DMS114 treated with DMSO at 0.1 percent for 48 hours (cell line): ENCODE measurements around the gene RABGAP1L.
A peak's percentile ranks its signal among the peaks of the same experiment; 100 is the strongest.
"Not testable (repeated sequence)": the region's sequence is repeated elsewhere in the genome, so short reads cannot be mapped to it uniquely, and the experiment has no call there.

Experiments used
- DNase-seq: peaks from one replicate; lab custom pipeline; 2025; ENCODE audit not compliant: unreplicated experiment; lab: John Stamatoyannopoulos, UW

RABGAP1L gene

DNA sequence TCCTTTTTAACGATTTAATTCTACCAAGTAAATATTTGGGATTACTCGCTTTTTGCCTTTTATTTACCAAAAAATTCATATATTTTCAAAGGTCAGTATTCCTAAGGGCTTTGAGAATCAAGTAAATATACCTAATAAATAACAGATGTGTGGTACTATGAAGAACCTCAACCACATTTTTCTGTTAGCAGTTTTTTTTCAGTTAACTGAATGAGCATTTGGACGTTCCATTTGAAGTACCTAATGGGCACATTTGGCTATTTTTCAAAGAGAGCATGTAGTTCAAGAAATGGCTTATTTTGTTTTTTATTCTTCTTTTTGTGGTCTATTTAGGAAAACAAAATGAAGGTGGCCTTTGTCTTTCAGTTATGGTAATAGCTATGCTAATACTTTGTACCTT, 541.5 kb downstream of the RABGAP1L start:
- no peak for DNase-seq

DNA sequence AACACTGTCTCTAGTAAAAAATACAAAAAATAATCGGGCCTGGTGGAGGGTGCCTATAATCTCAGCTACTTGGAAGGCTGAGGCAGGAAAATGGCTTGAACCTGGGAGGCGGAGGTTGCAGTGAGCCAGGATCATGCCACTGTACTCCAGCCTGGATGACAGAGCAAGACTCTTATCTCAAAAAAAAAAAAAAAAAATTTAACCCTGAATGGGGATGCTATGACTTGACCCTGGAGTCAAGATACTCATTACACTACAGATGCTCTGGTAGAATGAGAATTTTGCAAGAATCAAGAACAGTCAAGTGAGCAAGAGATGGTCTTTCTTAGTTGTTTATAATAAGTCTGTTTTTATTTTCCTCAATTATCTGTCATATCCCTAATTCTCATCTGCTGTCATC, 542.2 kb downstream of the RABGAP1L start:
- DNase-seq: no peak

DNA sequence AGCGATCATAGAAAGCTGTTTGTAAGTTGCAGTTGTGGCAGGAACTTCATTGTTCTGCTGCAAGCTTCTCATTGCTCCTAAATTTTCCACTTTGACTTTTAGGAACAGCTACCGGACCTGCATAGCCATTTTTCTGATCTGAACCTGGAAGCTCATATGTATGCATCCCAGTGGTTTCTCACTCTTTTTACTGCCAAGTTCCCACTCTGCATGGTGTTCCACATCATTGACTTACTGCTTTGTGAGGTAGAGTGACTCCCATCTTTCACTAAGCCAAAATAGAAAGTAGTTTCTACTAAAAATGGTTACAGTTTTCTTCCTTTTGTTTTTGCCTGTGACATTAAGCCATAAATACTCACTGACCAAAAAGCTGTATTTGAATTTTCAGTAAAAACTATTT, 542.7 kb downstream of the RABGAP1L start:
- DNase-seq: no peak

DNA sequence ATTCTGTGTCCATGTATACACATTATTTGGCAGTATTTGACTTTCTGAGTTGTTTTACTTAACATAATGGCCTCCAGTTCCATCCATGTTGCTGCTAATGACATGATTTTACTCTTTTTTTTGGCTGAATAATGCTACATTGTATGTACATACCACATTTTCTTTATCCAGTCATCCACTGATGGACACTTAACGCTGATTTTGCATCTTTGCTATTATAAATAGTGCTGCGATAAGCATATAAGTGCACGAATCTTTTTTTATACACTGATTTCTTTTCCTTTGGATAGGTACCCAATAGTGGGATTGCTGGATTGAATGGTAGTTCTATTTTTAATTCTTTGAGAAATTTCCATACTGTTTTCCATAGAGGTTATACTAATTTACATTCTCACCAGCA, 544.0 kb downstream of the RABGAP1L start:
- no peak for DNase-seq

DNA sequence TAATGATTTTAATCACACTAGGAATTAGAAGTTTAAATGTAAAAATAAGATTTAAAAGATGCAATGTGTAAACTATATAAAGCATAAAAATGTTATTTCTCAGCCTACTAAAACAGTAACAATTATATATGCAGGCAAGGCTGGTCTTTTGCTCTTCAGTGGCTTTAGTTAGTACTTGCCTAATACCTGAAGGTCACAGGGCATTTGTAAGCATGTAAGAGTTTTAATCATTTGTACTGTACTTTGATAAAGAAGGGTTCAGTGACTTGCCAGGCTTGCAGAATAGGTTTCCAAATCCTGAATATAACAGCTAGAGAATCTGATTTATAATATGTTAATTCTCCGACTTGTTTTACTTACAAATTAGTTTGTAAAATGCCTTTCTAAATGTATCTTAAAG, 545.0 kb downstream of the RABGAP1L start:
- DNase-seq: no peak

DNA sequence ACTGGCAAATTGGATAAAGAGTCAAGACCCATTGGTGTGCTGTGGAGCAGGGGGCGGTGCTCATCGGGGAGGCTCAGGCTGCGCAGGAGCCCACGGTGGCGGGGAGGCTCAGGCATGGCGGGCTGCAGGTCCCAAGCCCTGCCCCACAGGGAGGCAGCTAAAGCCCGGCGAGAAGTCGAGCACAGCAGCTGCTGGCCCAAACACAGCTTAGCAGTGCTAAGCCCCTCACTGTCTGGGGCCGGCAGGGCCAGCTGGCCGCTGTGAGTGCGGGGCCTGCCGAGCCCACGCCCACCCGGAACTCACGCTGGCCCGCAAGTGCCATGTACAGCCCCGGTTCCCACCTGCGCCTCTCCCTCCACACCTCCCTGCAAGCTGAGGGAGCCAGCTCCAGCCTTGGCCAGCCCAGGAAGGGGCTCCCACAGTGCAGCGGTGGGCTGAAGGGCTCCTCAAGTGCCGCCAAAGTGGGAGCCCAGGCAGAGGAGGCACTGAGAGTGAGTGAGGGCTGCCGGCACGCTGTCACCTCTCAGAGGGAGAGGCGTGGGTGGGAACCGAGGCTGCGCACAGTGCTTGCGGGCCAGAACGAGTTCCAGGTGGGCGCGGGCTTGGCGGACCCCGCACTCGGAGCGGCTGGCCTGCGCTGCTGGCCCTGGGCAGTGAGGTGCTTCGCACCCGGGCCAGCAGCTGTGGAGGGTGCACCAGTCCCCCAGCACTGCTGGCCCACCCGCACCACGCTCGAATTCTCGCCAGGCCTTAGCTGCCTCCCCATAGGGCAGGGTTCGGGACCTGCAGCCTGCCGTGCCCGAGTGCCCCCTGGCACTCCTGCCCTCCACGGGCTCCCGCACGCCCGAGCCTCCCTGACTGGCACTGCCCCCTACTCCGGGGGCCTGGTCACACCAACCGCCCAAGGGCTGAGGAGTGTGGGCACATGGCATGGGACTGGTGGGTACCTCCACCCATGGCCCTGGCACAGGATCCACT, 551.8 kb downstream of the RABGAP1L start:
- no peak for DNase-seq

DNA sequence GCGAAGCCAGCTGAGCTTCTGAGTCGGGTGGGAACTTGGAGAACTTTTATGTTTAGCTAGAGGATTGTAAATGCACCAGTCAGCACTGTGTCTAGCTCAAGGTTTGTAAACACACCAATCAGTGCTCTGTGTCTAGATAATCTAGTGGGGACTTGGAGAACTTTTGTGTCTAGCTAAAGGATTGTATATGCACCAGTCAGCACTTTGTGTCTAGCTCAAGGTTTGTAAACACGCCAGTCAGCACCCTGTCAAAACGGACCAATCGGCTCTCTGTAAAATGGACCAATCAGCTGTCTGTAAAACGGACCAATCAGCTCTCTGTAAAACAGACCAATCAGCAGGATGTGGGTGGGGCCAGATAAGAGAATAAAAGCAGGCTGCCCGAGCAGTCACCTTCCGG, 552.5 kb downstream of the RABGAP1L start:
- DNase-seq: not testable (repeated sequence)

DNA sequence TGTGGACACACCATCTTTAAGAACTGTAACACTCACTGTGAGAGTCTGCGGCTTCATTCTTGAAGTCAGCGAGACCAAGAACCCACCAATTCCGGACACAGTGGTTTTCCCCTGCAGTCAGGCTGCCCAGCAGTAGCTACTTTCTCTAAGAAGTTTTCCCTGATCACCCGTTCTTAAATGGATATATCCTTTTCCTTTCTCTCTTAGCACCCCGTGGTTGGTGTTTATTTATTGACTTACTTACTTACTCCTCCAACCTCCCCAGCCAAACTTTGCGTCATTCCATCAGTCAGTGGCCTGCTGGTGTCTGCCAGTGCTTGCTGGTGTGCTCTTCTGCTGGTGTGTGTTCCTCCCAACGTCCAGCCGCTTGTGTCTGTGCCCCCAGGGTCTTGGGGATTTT, 553.2 kb downstream of the RABGAP1L start:
- no peak for DNase-seq

DNA sequence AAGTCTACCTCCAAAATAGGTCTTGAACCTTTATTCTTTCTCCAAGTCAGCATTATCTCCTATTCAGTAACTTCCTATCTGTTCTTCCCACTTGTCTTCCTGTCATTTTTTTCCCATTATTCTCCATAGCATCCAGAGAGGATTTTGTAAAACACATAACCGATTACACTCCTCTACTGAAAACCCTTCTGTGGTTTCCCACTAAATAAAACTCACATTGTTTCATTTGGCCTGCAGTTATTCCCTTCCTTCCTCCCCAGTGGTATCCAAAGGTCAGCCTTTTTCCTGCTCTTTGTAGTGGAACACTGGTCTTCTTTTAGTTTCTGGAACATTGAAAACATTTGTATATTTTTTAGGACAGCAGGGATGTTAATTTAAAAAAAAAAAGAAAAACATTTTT, 554.5 kb downstream of the RABGAP1L start:
- DNase-seq: no peak

DNA sequence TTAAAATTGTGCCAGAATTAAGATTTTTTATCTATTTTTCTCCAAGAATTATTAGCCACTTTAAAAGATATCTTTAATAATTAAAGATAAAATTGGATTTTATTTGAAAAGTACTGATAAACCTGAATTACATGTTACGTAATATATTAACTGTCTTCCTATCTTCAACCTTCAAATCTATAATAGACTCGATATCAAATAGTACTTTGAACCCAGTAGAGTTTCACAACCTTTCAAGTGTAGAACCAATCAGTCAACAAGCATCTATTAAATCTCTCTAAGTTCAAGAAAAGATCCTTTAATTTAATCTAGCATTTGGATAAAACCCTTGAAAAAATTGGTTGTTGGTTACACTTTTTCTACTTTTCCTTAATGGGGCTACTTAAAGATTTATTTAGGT, 559.9 kb downstream of the RABGAP1L start:
- no peak for DNase-seq

DNA sequence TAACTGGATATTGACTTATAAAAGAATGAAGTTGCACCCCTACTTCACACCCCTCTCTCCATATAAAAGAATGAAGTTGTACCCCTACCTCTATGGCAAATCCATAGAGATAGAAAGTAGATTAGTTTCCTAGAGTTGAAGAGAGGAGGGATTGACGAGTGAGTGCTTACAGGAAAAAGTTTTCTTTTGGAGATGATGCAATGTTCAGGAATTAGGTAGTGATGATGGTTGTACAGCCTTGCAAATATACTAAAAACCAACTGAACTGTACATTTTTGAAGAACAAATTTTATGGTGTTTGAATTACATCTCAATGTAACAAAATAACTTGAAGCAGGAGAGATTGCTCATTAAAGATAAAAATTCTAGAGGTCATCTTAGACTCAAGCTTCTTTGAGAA, 561.3 kb downstream of the RABGAP1L start:
- DNase-seq: no peak

DNA sequence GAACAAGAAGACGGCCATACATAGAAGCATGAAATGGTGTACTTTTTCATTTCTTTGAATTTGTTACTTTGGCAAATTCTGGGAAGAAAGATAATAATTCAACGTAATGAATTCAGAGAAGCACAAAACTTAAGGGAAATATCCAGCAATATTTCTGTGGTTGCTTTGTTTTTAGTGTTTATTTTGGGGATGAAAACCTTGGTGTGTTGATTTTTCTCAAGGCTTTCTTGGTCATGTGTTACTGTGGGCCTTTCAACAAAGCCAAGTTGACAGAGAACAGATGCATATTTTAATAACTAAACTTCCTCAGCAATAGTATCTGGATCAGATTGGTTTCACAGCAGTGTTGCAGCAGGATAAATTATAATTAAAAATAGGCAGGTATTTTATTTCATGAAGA, 561.9 kb downstream of the RABGAP1L start:
- DNase-seq: no peak

DNA sequence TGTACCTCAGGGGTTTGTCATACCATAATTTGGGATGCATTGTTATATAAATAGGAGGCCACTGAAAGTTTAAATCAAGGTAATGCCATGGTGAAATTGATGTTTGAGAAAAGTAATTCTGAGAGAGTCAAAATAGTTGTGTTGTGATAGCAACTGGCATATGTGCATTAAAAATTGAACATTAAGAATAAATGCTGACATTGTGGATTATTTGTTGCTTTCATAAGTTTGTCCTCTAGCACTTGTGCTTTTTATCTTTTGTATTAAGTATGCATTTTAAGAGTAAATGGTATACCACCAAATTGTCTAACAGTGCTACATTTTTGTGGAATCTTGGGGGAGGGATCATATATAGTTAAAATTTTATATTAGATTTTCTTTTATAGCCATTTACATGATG, 564.5 kb downstream of the RABGAP1L start:
- no peak for DNase-seq

DNA sequence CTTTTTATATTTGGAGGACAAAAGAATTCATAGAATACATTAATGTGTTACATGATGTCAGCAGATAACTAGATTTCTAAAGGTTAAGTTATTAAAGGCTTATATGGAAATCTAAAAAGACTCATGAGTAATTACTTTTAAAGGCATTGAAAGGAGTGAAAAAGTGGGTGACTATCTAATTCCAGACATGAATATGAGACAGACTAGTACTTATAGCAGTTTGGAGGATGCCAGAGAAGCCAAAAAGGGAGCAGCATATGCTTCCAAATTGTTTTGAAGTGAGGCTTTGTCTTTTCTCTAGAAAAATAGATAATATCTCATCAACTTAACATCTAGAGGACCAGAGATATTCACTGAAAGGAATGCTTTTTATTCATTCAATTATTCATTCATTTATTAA, 564.9 kb downstream of the RABGAP1L start:
- DNase-seq: no peak

DNA sequence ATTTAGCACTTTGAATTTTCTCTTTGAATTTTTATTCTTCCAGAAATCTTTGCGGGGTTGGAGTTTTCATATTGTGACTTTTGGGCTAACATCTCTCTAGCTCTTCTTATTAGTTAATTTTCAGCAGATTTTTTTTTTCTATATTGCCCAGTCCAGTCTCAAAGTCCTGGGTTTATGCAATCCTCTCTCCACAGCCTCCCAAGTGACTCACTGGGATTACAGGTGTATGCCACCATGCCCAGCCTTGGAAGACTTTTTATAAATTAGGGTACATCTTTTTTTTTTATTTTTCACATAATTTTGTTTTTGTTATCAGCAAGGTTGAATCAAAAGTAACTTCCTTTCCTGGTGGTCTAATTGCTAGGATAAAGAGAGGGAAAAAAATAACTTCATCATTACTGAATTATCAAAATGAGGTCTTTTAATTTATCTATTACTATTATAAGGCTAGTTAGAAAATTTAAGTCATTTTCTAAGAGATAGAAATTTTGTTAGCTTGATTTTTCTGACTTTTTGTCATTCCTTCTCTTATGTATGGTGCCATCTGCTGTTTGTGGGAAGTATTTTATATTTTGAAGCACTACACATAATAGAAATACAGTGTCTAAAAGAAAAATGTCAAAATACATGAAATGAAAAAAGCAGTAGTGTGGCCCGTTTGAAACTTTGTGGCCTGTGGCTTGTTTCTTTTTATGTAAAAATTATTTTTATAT, 567.0 kb downstream of the RABGAP1L start:
- DNase-seq: peak; percentile 20

DNA sequence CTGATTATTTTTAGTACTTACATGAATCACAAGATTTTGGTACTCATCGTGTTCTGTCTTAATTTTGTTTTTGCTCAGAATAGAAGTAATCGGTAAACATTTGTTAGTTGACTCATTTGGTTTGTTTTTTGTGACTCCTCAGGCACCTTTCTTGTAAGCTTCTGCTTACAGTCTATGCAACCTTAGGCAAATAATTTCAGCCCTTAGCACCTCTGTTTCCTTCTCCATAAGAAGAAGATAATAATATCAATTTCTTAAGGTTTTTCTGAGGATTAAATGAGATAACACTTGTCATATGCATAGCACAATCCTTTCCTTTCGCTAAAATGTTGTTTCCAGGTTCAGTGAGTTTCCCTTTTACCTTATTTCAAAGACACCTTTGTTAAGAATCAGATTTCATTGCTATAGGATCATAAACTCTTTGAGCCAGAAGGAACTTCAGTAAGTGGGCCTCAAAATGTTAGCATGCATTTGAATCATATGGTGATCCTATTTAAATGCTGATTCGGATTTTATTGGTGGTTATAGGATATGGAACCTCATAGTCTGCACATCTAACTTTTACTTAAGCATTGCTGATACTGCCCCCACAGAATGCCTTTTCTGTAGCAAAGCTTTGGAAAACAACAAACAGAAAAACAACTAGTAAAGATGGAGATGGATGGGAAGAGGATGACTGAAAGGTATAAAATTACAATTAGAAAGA, 567.7 kb downstream of the RABGAP1L start:
- DNase-seq: no peak

DNA sequence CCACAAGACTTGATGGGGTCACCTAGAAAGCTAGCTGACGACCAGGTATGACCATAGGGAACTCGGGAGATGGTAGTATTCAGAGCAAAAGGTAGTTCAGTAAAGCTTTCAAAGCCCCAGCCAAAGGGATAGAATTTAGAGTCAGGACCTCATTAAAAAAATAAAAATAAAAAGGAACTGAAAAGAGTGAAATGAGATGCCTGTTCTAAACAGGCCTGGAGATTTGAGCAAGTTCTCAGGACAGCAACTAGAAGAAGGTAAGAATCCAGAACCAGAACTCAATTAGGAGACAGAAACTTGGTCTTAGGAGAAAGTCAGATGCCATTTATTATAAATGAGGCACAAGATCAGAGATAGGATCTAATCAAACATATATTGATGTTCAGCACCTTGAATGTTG, 575.0 kb downstream of the RABGAP1L start:
- no peak for DNase-seq

DNA sequence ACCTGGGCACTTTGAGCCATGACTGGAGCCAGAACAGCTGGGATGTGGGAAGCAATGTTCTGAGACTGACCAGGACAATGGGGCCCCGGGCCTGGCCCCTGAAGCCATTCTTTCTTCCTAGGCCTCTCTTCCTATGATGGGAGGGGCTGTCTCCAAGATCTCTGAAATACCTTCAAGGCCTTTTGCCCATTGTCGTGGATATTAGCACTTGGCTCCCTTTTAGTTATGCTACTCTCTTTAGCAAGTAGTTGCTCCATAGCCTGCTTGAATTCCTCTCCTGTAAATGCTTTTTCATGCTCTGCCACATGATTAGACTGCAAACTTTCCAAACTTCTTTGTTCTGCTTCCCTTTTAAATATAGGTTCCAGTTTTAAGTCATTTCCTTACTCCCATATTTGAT, 577.5 kb downstream of the RABGAP1L start:
- DNase-seq: no peak

DNA sequence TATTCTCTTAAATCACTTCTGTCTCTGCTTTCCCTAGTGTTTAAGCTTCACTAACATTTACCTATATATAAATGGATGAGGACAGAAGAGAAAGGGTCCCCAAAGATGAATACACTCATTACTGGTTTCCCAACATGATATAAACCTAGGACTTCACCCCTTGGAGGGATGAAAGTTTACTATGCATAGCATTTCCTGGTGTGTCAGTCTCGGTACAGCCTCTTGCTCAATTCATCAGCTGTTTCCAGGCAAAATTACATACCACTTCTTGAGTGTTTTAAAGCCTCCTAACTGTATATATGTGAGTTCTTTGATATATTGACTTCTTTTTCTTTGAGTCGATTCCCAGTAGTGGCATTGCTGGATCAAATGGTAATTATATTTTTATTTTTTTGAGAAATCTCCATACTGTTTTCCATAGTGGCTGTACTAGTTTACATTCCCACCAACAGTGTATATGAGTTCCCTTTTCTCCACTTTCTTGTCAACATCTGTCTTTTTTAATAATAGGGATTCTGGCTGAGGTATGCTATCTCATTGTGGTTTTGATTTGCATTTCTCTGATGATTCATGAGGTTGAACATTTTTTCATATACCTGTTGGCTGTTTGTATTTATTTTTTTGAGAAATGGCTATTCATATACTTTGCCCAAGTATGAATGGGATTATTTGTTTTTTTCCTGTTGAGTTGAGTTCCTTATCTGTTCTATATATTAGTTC, 581.1 kb downstream of the RABGAP1L start:
- DNase-seq: no peak

DNA sequence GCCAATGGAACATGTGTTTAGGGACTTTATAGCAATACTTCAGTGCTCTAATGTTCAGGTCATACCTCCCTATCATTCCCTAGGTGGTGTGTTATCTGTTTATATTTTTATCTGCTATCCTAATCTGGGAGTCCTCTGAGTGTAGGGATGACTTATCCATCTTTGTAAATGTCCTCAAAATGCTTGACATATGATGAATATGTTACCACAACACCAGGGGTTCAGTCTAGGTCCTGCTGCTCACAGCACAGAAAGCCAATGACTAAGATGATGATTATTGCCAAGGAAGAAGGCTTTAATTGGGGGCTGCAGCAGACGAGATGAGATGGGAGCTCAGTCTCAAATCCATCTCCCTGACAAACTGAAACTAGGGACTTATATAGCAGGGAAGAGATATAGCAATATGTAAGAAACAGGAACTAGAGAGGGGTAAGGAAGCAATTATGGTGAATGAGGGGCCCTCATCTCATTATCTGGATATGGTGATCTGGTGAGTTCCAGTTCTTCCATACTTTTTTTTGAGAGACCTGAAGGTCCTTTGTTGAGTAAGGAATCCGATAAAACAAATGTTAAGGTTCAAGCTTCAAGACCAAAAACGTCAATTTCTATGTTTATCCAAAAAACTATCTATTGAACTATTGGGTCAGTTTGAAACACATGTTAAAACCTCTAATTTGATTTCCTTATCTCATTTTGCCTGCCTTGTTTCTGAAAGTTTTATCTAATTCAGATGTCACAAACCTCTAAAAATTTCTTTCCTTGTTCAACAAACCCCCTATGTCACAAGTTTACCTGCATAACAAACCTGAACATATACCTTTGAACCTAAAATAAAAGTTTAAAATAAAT, 583.7 kb downstream of the RABGAP1L start:
- no peak for DNase-seq
